Measurements from ENCODE around the gene STK26.

DNA sequence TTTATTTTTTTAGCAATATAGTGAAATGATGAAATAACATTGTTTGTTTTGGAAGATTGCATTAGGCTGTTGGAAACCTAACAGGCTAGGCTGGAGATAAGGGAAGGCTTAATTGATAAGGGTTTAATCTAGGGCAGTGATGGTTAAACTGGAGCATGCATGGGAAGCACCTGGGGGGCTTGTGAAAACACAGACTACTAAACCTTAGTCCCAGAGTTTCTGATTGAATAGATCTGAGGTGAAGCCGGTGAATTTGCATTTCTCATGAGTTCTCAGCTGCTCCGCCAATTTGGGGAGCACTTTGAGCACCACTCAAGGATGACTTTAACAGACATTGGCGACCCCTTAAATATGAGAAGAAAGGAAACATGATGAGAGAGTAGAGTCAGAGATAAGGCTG lies 11.5 kb downstream of the STK26 start:
- TF ChIP-seq CTCF (IDR thresholded peaks at IDR 0.05 in 2 of 3, conservative IDR thresholded peaks at IDR 0.05 in 1 of 3; ENCODE audit: borderline replicate concordance in 1 of 3, insufficient read depth in 1 of 3, low read depth in 2 of 3, low read length in 2 of 3), result no peak
- no peak for TF ChIP-seq POLR2AphosphoS5 (IDR thresholded peaks at IDR 0.05; ENCODE audit: low read depth, low read length)
- TF ChIP-seq EZH2phosphoT487 (IDR thresholded peaks at IDR 0.05; ENCODE audit: borderline replicate concordance), result no peak
- no peak for TF ChIP-seq ZNF274 (IDR thresholded peaks at IDR 0.05; ENCODE audit: low read depth, low read length)

All from HCT116 (cell line).